Naive thymus-derived CD4-positive, alpha-beta T cell (primary cell): ENCODE data around the gene WDR62. TPM values are rescaled to one million over a fixed set of nuclear protein-coding genes. Genes with fewer than 3 reads are reported as not detected.

Source experiments
- ATAC-seq: fragments of 150-1000 bp; cut with Tn5 transposase; 2 replicates; pipeline ENCODE4 v1.10.0; 2021; ENCODE audit warnings: mild to moderate bottlenecking, moderate library complexity
- CTCF ChIA-PET: fragments of 350-600 bp; sonication (Branson Sonifier 250); formaldehyde crosslinking; loops from one replicate; lab custom pipeline; 2021; ENCODE audit warnings: antibody characterized with exemption; lab: Charles Lee
- POLR2A ChIA-PET: fragments of 350-600 bp; sonication (Branson Sonifier 250); formaldehyde crosslinking; loops from one replicate; lab custom pipeline; 2021; ENCODE audit warnings: antibody characterized with exemption, inconsistent platforms; lab: Charles Lee
- DNase-seq, 9 donors: peaks; one replicate each; pipeline versions ENCODE4 v3.0.0 to v3.0.0-alpha.2; 2020 to 2022; ENCODE audit warnings: mixed read lengths in 1 of 9
- H3K27ac ChIP-seq: one replicate; pipeline ENCODE4 v1.7.0; 2013; ENCODE audit warnings: mild to moderate bottlenecking, low read depth, low read length, moderate library complexity
- H3K27me3 ChIP-seq, 2 donors: one replicate each; pipeline ENCODE4 v1.7.0; 2013; ENCODE audit warnings: low read length in 2 of 2, mild to moderate bottlenecking in 2 of 2, moderate library complexity in 2 of 2; ENCODE audit not compliant: control insufficient read depth in 2 of 2, insufficient read depth in 2 of 2
- H3K36me3 ChIP-seq, 3 experiments: 1 replicate in 2 of 3; 2 replicates in 1 of 3; pipeline ENCODE4 v1.7.0; 2013; ENCODE audit warnings: low read length in 3 of 3, mild to moderate bottlenecking in 3 of 3, moderate library complexity in 1 of 3; ENCODE audit not compliant: insufficient read depth in 3 of 3, control insufficient read depth in 2 of 3
- H3K4me1 ChIP-seq, 2 donors: one replicate each; pipeline ENCODE4 v1.7.0; 2013; ENCODE audit warnings: low read length in 2 of 2, mild to moderate bottlenecking in 2 of 2, moderate library complexity in 1 of 2; ENCODE audit not compliant: control insufficient read depth in 2 of 2, insufficient read depth in 2 of 2
- H3K4me3 ChIP-seq: 2 replicates; pipeline ENCODE4 v1.7.0; 2013; ENCODE audit warnings: mild to moderate bottlenecking, low read length
- H3K9me3 ChIP-seq, 3 experiments: 1 replicate in 2 of 3; 2 replicates in 1 of 3; pipeline ENCODE4 v1.7.0; 2013; ENCODE audit warnings: low read length in 3 of 3; ENCODE audit not compliant: control insufficient read depth in 2 of 3
- H3K27ac Mint-ChIP-seq, 9 donors: one replicate each; pipeline ENCODE4 v1.8.0; 2020 to 2022; ENCODE audit warnings: mixed read lengths in 9 of 9, mild to moderate bottlenecking in 8 of 9, moderate library complexity in 5 of 9, inconsistent platforms in 2 of 9
- H3K27me3 Mint-ChIP-seq, 5 donors: one replicate each; pipeline ENCODE4 v1.8.0; 2021 to 2022; ENCODE audit warnings: mixed read lengths in 5 of 5, mild to moderate bottlenecking in 1 of 5
- H3K36me3 Mint-ChIP-seq, 5 donors: one replicate each; pipeline ENCODE4 v1.8.0; 2020 to 2022; ENCODE audit warnings: mixed read lengths in 5 of 5, mild to moderate bottlenecking in 3 of 5, inconsistent platforms in 1 of 5
- H3K4me1 Mint-ChIP-seq, 7 donors: one replicate each; pipeline ENCODE4 v1.8.0; 2020 to 2022; ENCODE audit warnings: mixed read lengths in 7 of 7, mild to moderate bottlenecking in 3 of 7, inconsistent platforms in 1 of 7
- H3K4me3 Mint-ChIP-seq, 10 donors: one replicate each; pipeline ENCODE4 v1.8.0; 2020 to 2022; ENCODE audit warnings: mild to moderate bottlenecking in 10 of 10, mixed read lengths in 10 of 10, moderate library complexity in 6 of 10, inconsistent platforms in 2 of 10
- H3K9me3 Mint-ChIP-seq, 11 donors: one replicate each; pipeline ENCODE4 v1.8.0; 2020 to 2022; ENCODE audit warnings: mixed read lengths in 11 of 11, mild to moderate bottlenecking in 4 of 11, inconsistent platforms in 1 of 11, moderate library complexity in 1 of 11
- intact Hi-C, 2 donors: fragments of 100-400 bp; cut with micrococcal nuclease; formaldehyde crosslinking; loops; one replicate each; pipeline ENCODE4 v1.15.1; 2023
- polyA plus RNA-seq, 2 donors: library from polyadenylated mRNA; unstranded; fragments of 300-500 nt; fragmentation: Illumina TruSeq; gene quantifications; one replicate each; pipeline ENCODE4 v1.2.3, GENCODE V29; 2021
- total RNA-seq, 6 experiments: library from RNA in 5 of 6; stranded (reverse) in 5 of 6; gene quantifications; 1 replicate in 5 of 6; 2 replicates in 1 of 6; pipeline ENCODE4 v1.2.3 and lab custom pipeline; 2021 to 2026

Gene WDR62
- total and polyA plus RNA-seq, 7 experiments from 2014 or later: 0.07 to 22.4 (median 2.7) TPM

DNA sequence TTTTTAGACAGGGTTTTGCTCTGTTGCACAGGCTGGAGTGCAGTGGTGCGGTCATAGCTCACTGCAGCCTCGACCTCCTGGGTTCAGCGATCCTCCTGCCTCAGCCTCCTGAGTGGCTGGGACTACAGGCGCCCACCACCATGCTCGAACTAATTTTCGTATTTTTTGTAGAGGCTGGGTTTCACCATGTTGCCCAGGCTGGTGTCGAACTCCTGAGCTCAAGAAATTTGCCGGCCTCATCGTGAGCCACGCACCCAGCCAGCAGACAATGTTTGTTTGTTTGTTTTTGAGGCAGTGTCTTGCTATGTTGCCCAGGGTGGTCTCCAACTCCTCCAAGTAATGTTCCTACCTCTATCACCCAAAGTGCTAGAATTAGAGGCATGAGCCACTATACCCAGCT lies 98.4 kb downstream of the WDR62 start:
- no peak for ATAC-seq
- H3K27ac ChIP-seq: no peak overlapping the region
- H3K27me3 Mint-ChIP-seq: no peaks in the 10 kb centered on the region
- peaks cover 0 to 11% (median 4%) of the 10 kb centered on the region in 7 donors for H3K4me1 Mint-ChIP-seq
- H3K27ac Mint-ChIP-seq: peak overlapping the region in 1 of 9 donors; percentile 32
- no peaks in the 10 kb centered on the region for H3K4me1 ChIP-seq
- intact Hi-C loops: no loop called here
- H3K4me3 ChIP-seq: no peak overlapping the region
- H3K9me3 ChIP-seq: no peaks in the 10 kb centered on the region
- no peaks in the 10 kb centered on the region for H3K9me3 Mint-ChIP-seq
- H3K27me3 ChIP-seq: no peaks in the 10 kb centered on the region
- H3K36me3 Mint-ChIP-seq: peaks cover 0 to 17% (median 10%) of the 10 kb centered on the region in 5 donors
- H3K4me3 Mint-ChIP-seq: no peak overlapping the region
- no peak for DNase-seq
- POLR2A ChIA-PET: interaction anchor here (1.1 kb wide), 1 partner anchor 13 kb away, joined by 3 read pairs; the partner anchor contains the start of gene CAPNS1
- CTCF ChIA-PET: interaction anchor here (1.0 to 1.8 kb wide), 2 partner anchors 17 to 24 kb away, joined by 4 to 6 read pairs; no protein-coding TSS in a partner anchor
- H3K36me3 ChIP-seq: peaks cover 0 to 28% (median 0%) of the 10 kb centered on the region in 3 experiments

Other genes starting within 250 kb of the WDR62 start
- not detected for gene PRODH2, start 242.1 kb upstream of the WDR62 start, total RNA-seq
- gene PRODH2, start 242.1 kb upstream of the WDR62 start, polyA plus RNA-seq: not detected
- gene NPHS1, start 202.4 kb upstream of the WDR62 start, total RNA-seq: under 1 TPM in 2 of 5 experiments, not detected in 3; 0.30 to 0.51 TPM
- not detected for gene NPHS1, start 202.4 kb upstream of the WDR62 start, polyA plus RNA-seq
- gene KIRREL2, start 198.0 kb upstream of the WDR62 start, total RNA-seq: 1 to 10 TPM in 1 of 5 experiments, under 1 TPM in 2, not detected in 2; 0.16 to 1.3 (median 0.29) TPM
- gene KIRREL2, start 198.0 kb upstream of the WDR62 start, polyA plus RNA-seq: not detected
- 1 to 10 TPM in 1 of 5 experiments, not detected in 4; 2.4 TPM for gene APLP1, start 186.3 kb upstream of the WDR62 start, total RNA-seq
- gene APLP1, start 186.3 kb upstream of the WDR62 start, polyA plus RNA-seq: not detected
- 100 to 1,000 TPM in 1 of 5 experiments, 10 to 100 TPM in 4; 47.8 to 116 (median 57.0) TPM for gene NFKBID, start 154.4 kb upstream of the WDR62 start, total RNA-seq
- gene NFKBID, start 154.4 kb upstream of the WDR62 start, polyA plus RNA-seq: 1 to 10 TPM; 2.4 to 6.5 TPM
- gene HCST, start 152.4 kb upstream of the WDR62 start, total RNA-seq: 100 to 1,000 TPM in 3 of 5 experiments, 10 to 100 TPM in 2; 57.4 to 117 (median 113) TPM
- gene HCST, start 152.4 kb upstream of the WDR62 start, polyA plus RNA-seq: 100 to 1,000 TPM; 879 to 895 TPM
- 100 to 1,000 TPM in 1 of 5 experiments, 10 to 100 TPM in 3, not detected in 1; 15.1 to 428 (median 35.6) TPM for gene TYROBP, start 146.6 kb upstream of the WDR62 start, total RNA-seq
- gene TYROBP, start 146.6 kb upstream of the WDR62 start, polyA plus RNA-seq: 1 to 10 TPM; 2.3 to 3.7 TPM
- 10 to 100 TPM in 3 of 5 experiments, 1 to 10 TPM in 2; 5.7 to 14.9 (median 11.6) TPM for gene LRFN3, start 118.5 kb upstream of the WDR62 start, total RNA-seq
- gene LRFN3, start 118.5 kb upstream of the WDR62 start, polyA plus RNA-seq: 1 to 10 TPM; 1.2 to 2.4 TPM
- gene SDHAF1, start 59.7 kb upstream of the WDR62 start, total RNA-seq: 10 to 100 TPM in 3 of 5 experiments, 1 to 10 TPM in 2; 7.8 to 26.1 (median 17.8) TPM
- 10 to 100 TPM; 29.9 to 58.1 TPM for gene SDHAF1, start 59.7 kb upstream of the WDR62 start, polyA plus RNA-seq
- gene SYNE4, start 46.1 kb upstream of the WDR62 start, total RNA-seq: 1 to 10 TPM; 1.7 to 5.4 (median 3.8) TPM
- under 1 TPM in 1 of 2 donors, not detected in 1; 0.14 TPM for gene SYNE4, start 46.1 kb upstream of the WDR62 start, polyA plus RNA-seq
- gene ALKBH6, start 40.7 kb upstream of the WDR62 start, total RNA-seq: 10 to 100 TPM; 32.6 to 60.6 (median 49.3) TPM
- gene ALKBH6, start 40.7 kb upstream of the WDR62 start, polyA plus RNA-seq: 10 to 100 TPM; 19.1 to 34.1 TPM
- gene CLIP3, start 22.0 kb upstream of the WDR62 start, total RNA-seq: 1 to 10 TPM; 1.1 to 4.0 (median 3.0) TPM
- gene CLIP3, start 22.0 kb upstream of the WDR62 start, polyA plus RNA-seq: 1 to 10 TPM; 3.1 to 5.2 TPM
- 1 to 10 TPM; 2.2 to 6.6 (median 6.1) TPM for gene THAP8, start 612 bp upstream of the WDR62 start, total RNA-seq
- 1 to 10 TPM; 4.5 to 5.4 TPM for gene THAP8, start 612 bp upstream of the WDR62 start, polyA plus RNA-seq
- gene OVOL3, start 56.2 kb downstream of the WDR62 start, total RNA-seq: not detected
- gene OVOL3, start 56.2 kb downstream of the WDR62 start, polyA plus RNA-seq: not detected
- 10 to 100 TPM; 20.9 to 56.7 (median 44.7) TPM for gene POLR2I, start 60.0 kb downstream of the WDR62 start, total RNA-seq
- gene POLR2I, start 60.0 kb downstream of the WDR62 start, polyA plus RNA-seq: 100 to 1,000 TPM; 153 to 166 TPM
- gene TBCB, start 60.6 kb downstream of the WDR62 start, total RNA-seq: 100 to 1,000 TPM in 4 of 5 experiments, 10 to 100 TPM in 1; 72.8 to 174 (median 119) TPM
- gene TBCB, start 60.6 kb downstream of the WDR62 start, polyA plus RNA-seq: 100 to 1,000 TPM; 153 to 173 TPM
- gene CAPNS1, start 85.2 kb downstream of the WDR62 start, total RNA-seq: 100 to 1,000 TPM; 197 to 473 (median 207) TPM
- gene CAPNS1, start 85.2 kb downstream of the WDR62 start, polyA plus RNA-seq: 10 to 100 TPM; 65.0 to 72.6 TPM
- gene COX7A1, start 97.5 kb downstream of the WDR62 start, total RNA-seq: not detected
- gene COX7A1, start 97.5 kb downstream of the WDR62 start, polyA plus RNA-seq: not detected
- gene ZNF565, start 159.8 kb downstream of the WDR62 start, total RNA-seq: 10 to 100 TPM in 2 of 5 experiments, 1 to 10 TPM in 3; 2.7 to 11.6 (median 7.8) TPM
- 1 to 10 TPM; 3.6 to 9.4 TPM for gene ZNF565, start 159.8 kb downstream of the WDR62 start, polyA plus RNA-seq
- gene ZNF146, start 160.2 kb downstream of the WDR62 start, total RNA-seq: 10 to 100 TPM; 27.7 to 77.4 (median 57.7) TPM
- 100 to 1,000 TPM in 1 of 2 donors, 10 to 100 TPM in 1; 67.6 to 111 TPM for gene ZNF146, start 160.2 kb downstream of the WDR62 start, polyA plus RNA-seq